Prostate gland (tissue), 2 donors: ENCODE data around the gene IPO13.

ENCODE experiments used
- POLR2A ChIP-seq: fragments of 450-650 bp; IDR thresholded peaks from one replicate; pipeline ENCODE4 v1.6.1; 2016; ENCODE audit warnings: antibody characterized with exemption, mild to moderate bottlenecking
- POLR2AphosphoS5 ChIP-seq: sonication (generic); formaldehyde crosslinking; IDR thresholded peaks from one replicate; pipeline ENCODE4 v1.6.1; 2017; ENCODE audit warnings: antibody characterized with exemption
- TF ChIP-seq, protein P1 (sequence below), 4 experiments: fragments of 200-600 bp in 2 of 4; fragments of 450-650 bp in 2 of 4; sonication (generic) in 2 of 4; IDR thresholded peaks; 1 replicate in 3 of 4; 2 replicates in 1 of 4; pipeline ENCODE4 v1.5.1; 2016 to 2019; ENCODE audit warnings: antibody characterized with exemption in 4 of 4, mild to moderate bottlenecking in 2 of 4, moderate library complexity in 2 of 4

DNA sequence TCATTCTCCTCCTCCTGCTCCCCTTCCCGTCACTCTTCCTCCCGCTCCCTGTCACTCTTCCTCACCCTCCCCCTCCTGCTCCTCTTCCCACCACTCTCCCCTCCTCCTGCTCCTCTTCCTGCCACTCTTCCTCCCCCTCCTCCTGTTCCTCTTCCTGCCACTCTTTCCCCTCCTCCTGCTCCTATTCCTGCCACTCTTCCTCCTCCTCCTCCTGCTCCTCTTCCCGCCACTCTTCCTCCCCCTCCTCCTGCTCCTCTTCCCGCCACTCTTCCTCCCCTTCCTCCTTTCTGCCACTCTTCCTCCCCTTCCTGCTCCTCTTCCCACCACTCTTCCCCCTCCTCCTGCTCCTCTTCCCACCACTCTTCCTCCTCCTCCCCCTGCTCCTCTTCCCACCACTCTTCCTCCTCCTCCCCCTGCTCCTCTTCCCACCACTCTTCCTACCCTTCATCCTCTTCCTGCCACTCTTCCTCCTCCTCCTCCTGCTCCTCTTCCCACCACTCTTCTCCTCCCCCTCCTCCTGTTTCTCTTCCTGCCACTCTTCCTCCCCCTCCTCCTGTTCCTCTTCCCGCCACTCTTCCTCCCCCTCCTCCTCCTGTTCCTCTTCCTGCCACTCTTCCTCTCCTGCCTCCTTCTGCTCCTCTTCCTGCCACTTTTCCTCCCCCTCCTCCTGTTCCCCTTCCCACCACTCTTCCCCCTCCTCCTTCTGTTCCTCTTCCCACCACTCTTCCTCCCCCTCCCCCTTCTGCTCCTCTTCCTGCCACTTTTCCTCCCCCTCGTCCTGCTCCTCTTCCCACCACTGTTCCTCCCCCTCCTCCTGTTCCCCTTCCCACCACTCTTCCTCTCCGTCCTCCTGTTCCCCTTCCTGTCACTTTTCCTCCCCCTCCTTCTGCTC, 41.8 kb upstream of the IPO13 start:
- no peak for TF ChIP-seq POLR2AphosphoS5
- TF ChIP-seq, protein P1, sequence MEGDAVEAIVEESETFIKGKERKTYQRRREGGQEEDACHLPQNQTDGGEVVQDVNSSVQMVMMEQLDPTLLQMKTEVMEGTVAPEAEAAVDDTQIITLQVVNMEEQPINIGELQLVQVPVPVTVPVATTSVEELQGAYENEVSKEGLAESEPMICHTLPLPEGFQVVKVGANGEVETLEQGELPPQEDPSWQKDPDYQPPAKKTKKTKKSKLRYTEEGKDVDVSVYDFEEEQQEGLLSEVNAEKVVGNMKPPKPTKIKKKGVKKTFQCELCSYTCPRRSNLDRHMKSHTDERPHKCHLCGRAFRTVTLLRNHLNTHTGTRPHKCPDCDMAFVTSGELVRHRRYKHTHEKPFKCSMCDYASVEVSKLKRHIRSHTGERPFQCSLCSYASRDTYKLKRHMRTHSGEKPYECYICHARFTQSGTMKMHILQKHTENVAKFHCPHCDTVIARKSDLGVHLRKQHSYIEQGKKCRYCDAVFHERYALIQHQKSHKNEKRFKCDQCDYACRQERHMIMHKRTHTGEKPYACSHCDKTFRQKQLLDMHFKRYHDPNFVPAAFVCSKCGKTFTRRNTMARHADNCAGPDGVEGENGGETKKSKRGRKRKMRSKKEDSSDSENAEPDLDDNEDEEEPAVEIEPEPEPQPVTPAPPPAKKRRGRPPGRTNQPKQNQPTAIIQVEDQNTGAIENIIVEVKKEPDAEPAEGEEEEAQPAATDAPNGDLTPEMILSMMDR (IDR thresholded peaks at IDR 0.05): no peak
- no peak for TF ChIP-seq POLR2A
